ENCODE results near the gene ABLIM1. TPM values are rescaled to one million over a fixed set of nuclear protein-coding genes. Genes with fewer than 3 reads are reported as not detected.

Gene ABLIM1
- total and polyA plus RNA-seq, 10 of the 15 experiments (the other 5 are each of a cell fraction or from before 2014, with no cell fraction given), result 14.2 to 50.5 (median 28.1) TPM

DNA sequence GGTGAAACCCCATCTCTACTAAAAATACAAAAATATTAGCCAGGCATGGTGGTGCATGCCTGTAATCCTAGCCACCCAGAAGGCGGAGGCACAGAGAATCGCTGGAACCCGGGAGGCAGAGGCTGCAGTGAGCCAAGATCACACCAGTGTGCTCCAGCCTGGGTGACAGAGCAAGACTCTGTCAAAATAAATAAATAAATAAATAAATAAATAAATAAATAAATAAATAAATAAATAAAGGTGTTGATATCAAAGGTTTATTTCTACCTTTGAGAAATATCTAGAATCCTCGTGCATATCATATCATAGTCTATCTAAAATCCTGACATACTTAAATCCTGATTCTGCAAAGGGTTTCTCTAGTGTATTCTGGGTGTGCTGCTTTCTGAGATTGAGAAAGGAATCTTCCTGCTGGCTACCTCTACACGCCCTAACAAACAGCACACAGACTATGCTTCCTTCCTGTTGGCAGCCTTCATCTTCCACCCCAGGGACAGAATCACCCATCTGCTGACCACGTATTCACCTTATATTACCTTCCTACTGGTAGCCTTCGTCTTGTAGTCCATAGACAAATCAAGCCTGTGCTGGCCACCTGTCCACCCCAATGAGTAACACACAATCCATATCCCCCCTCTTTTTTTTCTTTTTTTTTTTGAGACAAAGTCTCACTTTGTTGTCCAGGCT lies 8.7 kb downstream of the ABLIM1 start (continued):
- TF ChIP-seq EGR1 (IDR thresholded peaks at IDR 0.05; ENCODE audit: borderline replicate concordance in 1 of 2, low read depth in 2 of 2, low read length in 2 of 2) (no peak), BACH1 (IDR thresholded peaks at IDR 0.05; ENCODE audit: borderline replicate concordance) (no peak), CHD1 (IDR thresholded peaks at IDR 0.05; ENCODE audit: low read depth, low read length) (no peak)
- TF ChIP-seq, protein P1, sequence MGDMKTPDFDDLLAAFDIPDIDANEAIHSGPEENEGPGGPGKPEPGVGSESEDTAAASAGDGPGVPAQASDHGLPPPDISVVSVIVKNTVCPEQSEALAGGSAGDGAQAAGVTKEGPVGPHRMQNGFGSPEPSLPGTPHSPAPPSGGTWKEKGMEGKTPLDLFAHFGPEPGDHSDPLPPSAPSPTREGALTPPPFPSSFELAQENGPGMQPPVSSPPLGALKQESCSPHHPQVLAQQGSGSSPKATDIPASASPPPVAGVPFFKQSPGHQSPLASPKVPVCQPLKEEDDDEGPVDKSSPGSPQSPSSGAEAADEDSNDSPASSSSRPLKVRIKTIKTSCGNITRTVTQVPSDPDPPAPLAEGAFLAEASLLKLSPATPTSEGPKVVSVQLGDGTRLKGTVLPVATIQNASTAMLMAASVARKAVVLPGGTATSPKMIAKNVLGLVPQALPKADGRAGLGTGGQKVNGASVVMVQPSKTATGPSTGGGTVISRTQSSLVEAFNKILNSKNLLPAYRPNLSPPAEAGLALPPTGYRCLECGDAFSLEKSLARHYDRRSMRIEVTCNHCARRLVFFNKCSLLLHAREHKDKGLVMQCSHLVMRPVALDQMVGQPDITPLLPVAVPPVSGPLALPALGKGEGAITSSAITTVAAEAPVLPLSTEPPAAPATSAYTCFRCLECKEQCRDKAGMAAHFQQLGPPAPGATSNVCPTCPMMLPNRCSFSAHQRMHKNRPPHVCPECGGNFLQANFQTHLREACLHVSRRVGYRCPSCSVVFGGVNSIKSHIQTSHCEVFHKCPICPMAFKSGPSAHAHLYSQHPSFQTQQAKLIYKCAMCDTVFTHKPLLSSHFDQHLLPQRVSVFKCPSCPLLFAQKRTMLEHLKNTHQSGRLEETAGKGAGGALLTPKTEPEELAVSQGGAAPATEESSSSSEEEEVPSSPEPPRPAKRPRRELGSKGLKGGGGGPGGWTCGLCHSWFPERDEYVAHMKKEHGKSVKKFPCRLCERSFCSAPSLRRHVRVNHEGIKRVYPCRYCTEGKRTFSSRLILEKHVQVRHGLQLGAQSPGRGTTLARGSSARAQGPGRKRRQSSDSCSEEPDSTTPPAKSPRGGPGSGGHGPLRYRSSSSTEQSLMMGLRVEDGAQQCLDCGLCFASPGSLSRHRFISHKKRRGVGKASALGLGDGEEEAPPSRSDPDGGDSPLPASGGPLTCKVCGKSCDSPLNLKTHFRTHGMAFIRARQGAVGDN (IDR thresholded peaks at IDR 0.05), result no peak

DNA sequence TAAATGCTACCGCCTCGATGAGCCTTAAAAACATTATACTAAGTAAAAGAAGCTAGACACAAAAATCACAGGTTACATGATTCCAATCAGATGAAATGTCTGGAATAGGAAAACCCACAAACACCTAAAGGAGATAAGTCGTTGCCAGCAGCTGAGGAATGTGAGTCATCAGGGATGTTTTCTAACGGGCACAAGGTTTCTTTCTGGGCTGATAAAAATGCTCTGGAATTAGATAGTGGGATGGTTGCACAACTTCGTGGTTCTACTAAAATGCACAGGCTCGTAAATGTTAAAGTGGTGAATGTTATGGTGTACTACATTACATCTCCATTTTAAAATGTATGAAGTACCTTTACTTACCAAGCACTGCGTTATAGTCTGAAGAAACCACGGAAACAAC lies 9.7 kb downstream of the ABLIM1 start:
- FAIRE-seq, result no peak
- no peak overlapping the region for H3K4me2 ChIP-seq (ENCODE audit: control insufficient read depth, insufficient read depth)
- BruUV-seq (replicated peaks), result no TSS peak
- TF ChIP-seq, protein P2, sequence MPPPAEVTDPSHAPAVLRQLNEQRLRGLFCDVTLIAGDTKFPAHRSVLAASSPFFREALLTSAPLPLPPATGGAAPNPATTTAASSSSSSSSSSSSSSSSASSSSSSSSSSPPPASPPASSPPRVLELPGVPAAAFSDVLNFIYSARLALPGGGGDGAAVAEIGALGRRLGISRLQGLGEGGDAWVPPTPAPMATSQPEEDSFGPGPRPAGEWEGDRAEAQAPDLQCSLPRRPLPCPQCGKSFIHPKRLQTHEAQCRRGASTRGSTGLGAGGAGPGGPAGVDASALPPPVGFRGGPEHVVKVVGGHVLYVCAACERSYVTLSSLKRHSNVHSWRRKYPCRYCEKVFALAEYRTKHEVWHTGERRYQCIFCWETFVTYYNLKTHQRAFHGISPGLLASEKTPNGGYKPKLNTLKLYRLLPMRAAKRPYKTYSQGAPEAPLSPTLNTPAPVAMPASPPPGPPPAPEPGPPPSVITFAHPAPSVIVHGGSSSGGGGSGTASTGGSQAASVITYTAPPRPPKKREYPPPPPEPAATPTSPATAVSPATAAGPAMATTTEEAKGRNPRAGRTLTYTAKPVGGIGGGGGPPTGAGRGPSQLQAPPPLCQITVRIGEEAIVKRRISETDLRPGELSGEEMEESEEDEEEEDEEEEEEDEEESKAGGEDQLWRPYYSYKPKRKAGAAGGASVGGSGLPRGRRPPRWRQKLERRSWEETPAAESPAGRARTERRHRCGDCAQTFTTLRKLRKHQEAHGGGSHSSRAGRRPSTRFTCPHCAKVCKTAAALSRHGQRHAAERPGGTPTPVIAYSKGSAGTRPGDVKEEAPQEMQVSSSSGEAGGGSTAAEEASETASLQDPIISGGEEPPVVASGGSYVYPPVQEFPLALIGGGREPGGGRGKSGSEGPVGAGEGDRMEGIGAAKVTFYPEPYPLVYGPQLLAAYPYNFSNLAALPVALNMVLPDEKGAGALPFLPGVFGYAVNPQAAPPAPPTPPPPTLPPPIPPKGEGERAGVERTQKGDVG (CRISPR knock-in tag; IDR thresholded peaks at IDR 0.05), result no peak
- no peak for TF ChIP-seq BCL11A (IDR thresholded peaks at IDR 0.05; ENCODE audit: low read depth, low read length)
- no peak for TF ChIP-seq NFXL1 (IDR thresholded peaks at IDR 0.05; ENCODE audit: borderline replicate concordance)
- TF ChIP-seq CBX3 (IDR thresholded peaks at IDR 0.05; ENCODE audit: borderline replicate concordance, low read depth), result no peak
- TF ChIP-seq MTA2 (IDR thresholded peaks at IDR 0.05; ENCODE audit: low read depth), result no peak
- no peak for TF ChIP-seq MXI1 (IDR thresholded peaks at IDR 0.05; ENCODE audit: low read depth, low read length)

More for the DNA sequence above, 9.7 kb downstream of the ABLIM1 start:
- intact Hi-C loops (cut with micrococcal nuclease; ENCODE audit: unreplicated experiment), result no loop called here
- Histone ChIP-seq H3K27me3 (replicated peaks in 1 of 2; ENCODE audit: control insufficient read depth in 2 of 2, insufficient read depth in 2 of 2, low read length in 1 of 2) (no peaks in the 10 kb centered on the region; a peak in 1 of 4 replicates), H2AFZ (ENCODE audit: control insufficient read depth, low read depth, low read length) (no peak overlapping the region), H3K4me3 (no peak overlapping the region), H3K27ac (ENCODE audit: control insufficient read depth, insufficient read depth) (no peak overlapping the region), H3K79me2 (ENCODE audit: control insufficient read depth, insufficient read depth, low read length) (no peaks in the 10 kb centered on the region), H3K9ac (ENCODE audit: control insufficient read depth, insufficient read depth, low read length) (no peak overlapping the region), H3K9me3 (replicated peaks; ENCODE audit: control insufficient read depth, insufficient read depth, low read length) (no peaks in the 10 kb centered on the region), H3K4me1 (ENCODE audit: control insufficient read depth, insufficient read depth, low read length) (no peaks in the 10 kb centered on the region), H4K20me1 (ENCODE audit: control insufficient read depth, insufficient read depth) (no peaks in the 10 kb centered on the region), H3K36me3 (ENCODE audit: control insufficient read depth in 2 of 2, insufficient read depth in 2 of 2, low read length in 1 of 2) (no peaks in the 10 kb centered on the region)
- RAD21 ChIA-PET (ENCODE audit: unreplicated experiment), result no interaction called here
- no peak for ATAC-seq
- DNase-seq (ENCODE audit: low read depth, low spot score), result no peak
- SMC1A ChIA-PET (ENCODE audit: uncharacterized antibody, unreplicated experiment), result interaction anchor here (1.0 kb wide), 1 partner anchor 9 kb away, joined by 3 read pairs; the partner anchor contains the start of gene ABLIM1
- in situ Hi-C loops (cut with MboI), result no loop called here
- 50% methylated on average over 8 of the region's 8 CpGs for WGBS (ENCODE audit: insufficient coverage, insufficient replicate concordance, low lambda C conversion rate, missing lambda C conversion rate)
- POLR2A ChIA-PET, result no interaction called here
- CTCF ChIA-PET, result interaction anchor here (1.4 kb wide), 1 partner anchor 44 kb away, joined by 3 read pairs; no protein-coding TSS in a partner anchor
